Endothelial cell of umbilical vein (primary cell): ENCODE data around the gene LONP2. TPM values are rescaled to one million over a fixed set of nuclear protein-coding genes. Genes with fewer than 3 reads are reported as not detected.

Source experiments
- BruUV-seq: library from RNA; stranded (reverse); fragments of 400-500 nt; replicated peaks from 2 replicates; lab custom pipeline; 2021; lab: Mats Ljungman, UMichigan
- CTCF ChIA-PET: fragments of 300-600, 350-600 bp; sonication (Branson Sonifier 250); formaldehyde crosslinking; loops from one replicate; lab custom pipeline; 2021; ENCODE audit warnings: antibody characterized with exemption, inconsistent platforms; lab: Charles Lee
- POLR2A ChIA-PET: fragments of 300-600, 350-600 bp; sonication (Branson Sonifier 250); formaldehyde crosslinking; loops from one replicate; lab custom pipeline; 2021; ENCODE audit warnings: antibody characterized with exemption, inconsistent platforms; lab: Charles Lee
- DNase-seq: peaks from one replicate; pipeline ENCODE4 v3.0.0-alpha.2; 2011; ENCODE audit warnings: low read depth, low spot score
- FAIRE-seq: peaks from 2 replicates; lab custom pipeline; 2011; peaks lifted over from hg19 to GRCh38; lab: Jason Lieb, UNC
- H2AFZ ChIP-seq: 2 replicates; pipeline ENCODE4 v1.6.0; 2012; ENCODE audit warnings: low read depth, low read length, control low read depth, inconsistent platforms
- H3K27ac ChIP-seq: 2 replicates; pipeline ENCODE4 v1.5.1; 2011; ENCODE audit warnings: low read depth, mild to moderate bottlenecking, control low read depth, low read length, moderate library complexity; ENCODE audit not compliant: insufficient read depth
- H3K27me3 ChIP-seq, 2 experiments: 2 replicates each; pipeline versions ENCODE4 v1.6.0 to v1.6.1; 2011; ENCODE audit warnings: low read length in 2 of 2, mixed read lengths in 1 of 2; ENCODE audit not compliant: control insufficient read depth in 2 of 2, insufficient read depth in 2 of 2
- H3K36me3 ChIP-seq, 2 experiments: 2 replicates in 1 of 2; 3 replicates in 1 of 2; pipeline ENCODE4 v1.5.1; 2011; ENCODE audit warnings: low read length in 2 of 2, mild to moderate bottlenecking in 1 of 2, moderate library complexity in 1 of 2; ENCODE audit not compliant: control insufficient read depth in 2 of 2, insufficient read depth in 2 of 2; ENCODE audit errors: extremely low read depth in 1 of 2
- H3K4me1 ChIP-seq: 3 replicates; pipeline ENCODE4 v1.5.1; 2011; ENCODE audit warnings: mild to moderate bottlenecking, low read length; ENCODE audit not compliant: control insufficient read depth, insufficient read depth; ENCODE audit errors: extremely low read depth
- H3K4me2 ChIP-seq: 2 replicates; pipeline ENCODE4 v1.6.1; 2011; ENCODE audit warnings: low read length, control low read depth, mixed read lengths; ENCODE audit not compliant: insufficient read depth
- H3K4me3 ChIP-seq, 3 experiments: fragments of 200-600 bp in 1 of 3; sonication (generic), shearing (Covaris generic) in 1 of 3; replicated peaks in 1 of 3; 2 replicates each; pipeline ENCODE4 v1.5.1; 2011 to 2016; ENCODE audit warnings: control low read depth in 3 of 3, low read length in 3 of 3, mild to moderate bottlenecking in 2 of 3, inconsistent platforms in 1 of 3, low read depth in 1 of 3, moderate library complexity in 1 of 3; ENCODE audit not compliant: insufficient read depth in 1 of 3
- H3K79me2 ChIP-seq: 2 replicates; pipeline ENCODE4 v1.6.0; 2012; ENCODE audit warnings: low read length, inconsistent platforms; ENCODE audit not compliant: control insufficient read depth, insufficient read depth
- H3K9ac ChIP-seq: replicated peaks from 2 replicates; pipeline ENCODE3; 2011; ENCODE audit warnings: low read length, control low read depth; ENCODE audit not compliant: insufficient read depth; ENCODE audit errors: extremely low read depth
- H3K9me1 ChIP-seq: replicated peaks from 3 replicates; pipeline ENCODE4 v1.6.0; 2011; ENCODE audit warnings: mild to moderate bottlenecking, low read length; ENCODE audit not compliant: control insufficient read depth, insufficient read depth; ENCODE audit errors: extremely low read depth
- H3K9me3 ChIP-seq: replicated peaks from 2 replicates; pipeline ENCODE4 v1.5.1; 2012; ENCODE audit warnings: low read length, inconsistent platforms; ENCODE audit not compliant: control insufficient read depth, insufficient read depth
- H4K20me1 ChIP-seq: replicated peaks from 2 replicates; pipeline ENCODE3; 2011; ENCODE audit warnings: mild to moderate bottlenecking, low read length; ENCODE audit not compliant: control insufficient read depth, insufficient read depth; ENCODE audit errors: extremely low read depth
- CTCF ChIP-seq, 2 donors: IDR thresholded peaks; 1 replicate in 1 of 2; 2 replicates in 1 of 2; pipeline ENCODE4 v1.5.1; 2011; ENCODE audit warnings: low read length in 2 of 2, mild to moderate bottlenecking in 2 of 2, moderate library complexity in 2 of 2, control low read depth in 1 of 2, inconsistent platforms in 1 of 2, low read depth in 1 of 2; ENCODE audit not compliant: insufficient read depth in 1 of 2; ENCODE audit errors: extremely low read depth in 1 of 2
- EZH2 ChIP-seq: IDR thresholded peaks from 2 replicates; pipeline ENCODE4 v1.6.1; 2012; ENCODE audit warnings: borderline replicate concordance, low read depth, mild to moderate bottlenecking, moderate library complexity, low read length, inconsistent platforms; ENCODE audit not compliant: severe bottlenecking
- FOS ChIP-seq: IDR thresholded peaks from 2 replicates; pipeline ENCODE4 v1.6.1; 2011; ENCODE audit warnings: mild to moderate bottlenecking, low read length, moderate library complexity, borderline replicate concordance; ENCODE audit not compliant: insufficient read depth
- GATA2 ChIP-seq: IDR thresholded peaks from 2 replicates; pipeline ENCODE4 v1.7.0; 2011; ENCODE audit warnings: low read depth, mild to moderate bottlenecking, moderate library complexity, mixed read lengths, low read length; ENCODE audit not compliant: insufficient read length, insufficient read depth
- JUN ChIP-seq: IDR thresholded peaks from 2 replicates; pipeline ENCODE4 v1.6.1; 2011; ENCODE audit warnings: borderline replicate concordance, low read depth; ENCODE audit not compliant: insufficient read length, insufficient read depth
- MYC ChIP-seq: IDR thresholded peaks from one replicate; pipeline ENCODE4 v1.6.1; 2011; ENCODE audit warnings: mild to moderate bottlenecking, low read depth, low read length
- POLR2A ChIP-seq: IDR thresholded peaks from 2 replicates; pipeline ENCODE4 v1.6.1; 2012; ENCODE audit warnings: low read depth, mild to moderate bottlenecking, control low read depth, low read length
- POLR2AphosphoS5 ChIP-seq: IDR thresholded peaks from 2 replicates; pipeline ENCODE4 v1.6.1; 2012; ENCODE audit warnings: low read depth, mild to moderate bottlenecking, control low read depth, low read length, moderate library complexity; ENCODE audit not compliant: insufficient read depth
- dilution Hi-C: fragments of 300-500 bp; cut with MboI; formaldehyde crosslinking; loops from one replicate; pipeline ENCODE4 v1.15.0; 2019; ENCODE audit warnings: low sequenced_read_pairs; ENCODE audit not compliant: extremely low pct_ligation_motif_present
- intact Hi-C: fragments of 100-400 bp; cut with micrococcal nuclease; formaldehyde crosslinking; loops from one replicate; pipeline ENCODE4 v1.10.0; 2022
- polyA plus RNA-seq, 4 experiments: library from polyadenylated mRNA; depleted of rRNA in 3 of 4; stranded (reverse) in 3 of 4; unstranded in 1 of 4; fragments of >200 nt; gene quantifications; 2 replicates each; pipeline versions ENCODE4 v1.2.1 to v1.2.3, GENCODE V29; 2011 to 2012; ENCODE audit warnings: missing spikeins in 1 of 4
- total RNA-seq: library from RNA; stranded (reverse); gene quantifications from 2 replicates; pipeline ENCODE4 v1.2.3, GENCODE V29; 2021
- TF ChIP-seq, protein P1 (sequence below): IDR thresholded peaks from 2 replicates; pipeline ENCODE4 v1.6.1; 2011; ENCODE audit not compliant: insufficient read depth, insufficient read length

Gene LONP2
- total and polyA plus RNA-seq, 2 donors (not counting 3 experiments of a cell fraction or from before 2014, with no cell fraction given), result 13.5 to 38.4 TPM

- ChIA-PET CTCF (interaction anchor here (1.4 kb wide), 1 partner anchor 19 kb away, joined by 3 read pairs; no protein-coding TSS in a partner anchor), POLR2A (no interaction called here)
- no peaks in the 10 kb centered on the region for H4K20me1 ChIP-seq
- no peak overlapping the region for H2AFZ ChIP-seq
- H3K9me3 ChIP-seq, result no peaks in the 10 kb centered on the region
- H3K79me2 ChIP-seq, result no peaks in the 10 kb centered on the region
- no peak overlapping the region for H3K9ac ChIP-seq
- no TSS peak for BruUV-seq
- H3K4me2 ChIP-seq, result no peak overlapping the region
- DNase-seq (no peak), FAIRE-seq (no peak)
- H3K27ac ChIP-seq, result no peak overlapping the region
- H3K36me3 ChIP-seq, result peaks cover 5 to 13% of the 10 kb centered on the region in 2 experiments
- no peaks in the 10 kb centered on the region for H3K4me1 ChIP-seq
- no peaks in the 10 kb centered on the region for H3K27me3 ChIP-seq
- H3K9me1 ChIP-seq, result no peaks in the 10 kb centered on the region
- no peak for TF ChIP-seq POLR2AphosphoS5
- no peak for TF ChIP-seq MYC
- no peak for TF ChIP-seq CTCF (IDR thresholded peaks at IDR 0.05; ENCODE audit: extremely low read depth in 1 of 2, insufficient read depth in 1 of 2, low read depth in 1 of 2, low read length in 2 of 2)
- no peak for TF ChIP-seq FOS
- TF ChIP-seq POLR2A, result no peak
- TF ChIP-seq GATA2, result no peak
- no peak for TF ChIP-seq JUN
- TF ChIP-seq, protein P1, sequence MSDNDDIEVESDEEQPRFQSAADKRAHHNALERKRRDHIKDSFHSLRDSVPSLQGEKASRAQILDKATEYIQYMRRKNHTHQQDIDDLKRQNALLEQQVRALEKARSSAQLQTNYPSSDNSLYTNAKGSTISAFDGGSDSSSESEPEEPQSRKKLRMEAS, result no peak
- no peak for TF ChIP-seq EZH2
- H3K4me3 ChIP-seq, result no peak overlapping the region
- dilution Hi-C loops, result no loop called here
- intact Hi-C loops, result no loop called here
Observed at GRCh38 chr16:48299471-48299870, 55.4 kb downstream of the LONP2 start.
